ENCODE measurements around the gene ATP6V0E1. TPM values are rescaled to one million over a fixed set of nuclear protein-coding genes. Genes with fewer than 3 reads are reported as not detected.

ATP6V0E1 gene
- total RNA-seq, 1 donor from 2014 or later = 326 TPM

DNA sequence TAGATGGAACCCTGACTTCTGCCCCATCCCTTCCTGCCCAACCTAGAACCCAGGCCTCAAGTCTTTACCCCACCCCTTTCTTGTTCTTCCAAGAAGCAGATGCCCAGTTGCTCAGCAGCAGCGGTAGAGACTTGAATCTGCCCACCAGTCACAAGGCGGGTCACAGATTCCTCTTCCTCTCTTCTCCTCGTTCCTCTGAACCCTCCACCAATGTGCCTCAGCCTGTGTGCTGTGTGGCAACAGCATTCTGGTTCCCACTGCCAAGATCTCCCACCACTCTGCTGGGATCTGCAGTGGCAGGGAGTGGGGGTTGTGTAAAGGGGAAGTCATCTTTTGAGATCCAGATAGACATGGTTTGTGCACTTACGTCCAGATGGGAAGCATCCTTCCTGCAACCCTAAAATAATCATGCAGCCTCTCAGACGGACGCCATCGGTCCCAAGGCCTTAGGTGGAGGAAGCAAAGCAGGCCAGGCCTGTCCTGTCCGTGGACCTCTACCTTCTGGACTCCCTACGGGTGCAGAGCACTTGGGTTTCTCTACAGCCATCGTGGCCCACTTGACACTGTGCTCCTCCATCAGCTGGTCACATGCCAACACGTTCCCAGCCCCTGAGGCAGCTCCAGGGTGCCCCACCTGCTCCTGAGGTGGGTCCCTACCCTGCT lies 32.1 kb upstream of the ATP6V0E1 start:
- intact Hi-C loops (cut with DNase I) = no loop called here

DNA sequence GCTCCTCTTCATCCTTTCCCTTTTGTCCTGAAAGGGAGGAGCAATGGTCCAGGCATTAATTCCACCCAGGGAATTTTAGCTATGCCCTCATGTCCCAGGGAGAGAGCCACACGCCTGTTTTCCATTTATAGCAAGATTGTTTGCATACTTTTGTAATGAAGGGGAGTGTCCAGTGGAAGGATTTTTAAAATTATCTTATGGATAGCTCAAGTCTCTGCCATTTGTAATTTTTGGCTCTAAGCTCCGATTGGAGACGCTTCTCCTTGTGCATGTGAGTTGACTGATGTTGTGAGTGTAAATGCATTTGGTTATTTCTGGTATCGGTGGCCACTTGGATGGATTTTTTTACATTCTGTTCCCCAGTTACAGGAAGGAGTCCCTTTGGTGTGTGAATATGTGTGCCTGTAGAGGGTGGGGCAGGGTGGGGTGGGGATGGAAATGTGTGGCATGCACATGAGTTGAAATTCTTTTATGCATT lies 31.5 kb upstream of the ATP6V0E1 start:
- H3K4me3 ChIP-seq = no peak overlapping the region
- no peak overlapping the region for H3K27ac ChIP-seq
- no peaks in the 10 kb centered on the region for H3K9me3 ChIP-seq
- peaks cover 37% of the 10 kb centered on the region for H3K36me3 ChIP-seq
- intact Hi-C loops (cut with DNase I) = no loop called here
- TF ChIP-seq, protein P1, sequence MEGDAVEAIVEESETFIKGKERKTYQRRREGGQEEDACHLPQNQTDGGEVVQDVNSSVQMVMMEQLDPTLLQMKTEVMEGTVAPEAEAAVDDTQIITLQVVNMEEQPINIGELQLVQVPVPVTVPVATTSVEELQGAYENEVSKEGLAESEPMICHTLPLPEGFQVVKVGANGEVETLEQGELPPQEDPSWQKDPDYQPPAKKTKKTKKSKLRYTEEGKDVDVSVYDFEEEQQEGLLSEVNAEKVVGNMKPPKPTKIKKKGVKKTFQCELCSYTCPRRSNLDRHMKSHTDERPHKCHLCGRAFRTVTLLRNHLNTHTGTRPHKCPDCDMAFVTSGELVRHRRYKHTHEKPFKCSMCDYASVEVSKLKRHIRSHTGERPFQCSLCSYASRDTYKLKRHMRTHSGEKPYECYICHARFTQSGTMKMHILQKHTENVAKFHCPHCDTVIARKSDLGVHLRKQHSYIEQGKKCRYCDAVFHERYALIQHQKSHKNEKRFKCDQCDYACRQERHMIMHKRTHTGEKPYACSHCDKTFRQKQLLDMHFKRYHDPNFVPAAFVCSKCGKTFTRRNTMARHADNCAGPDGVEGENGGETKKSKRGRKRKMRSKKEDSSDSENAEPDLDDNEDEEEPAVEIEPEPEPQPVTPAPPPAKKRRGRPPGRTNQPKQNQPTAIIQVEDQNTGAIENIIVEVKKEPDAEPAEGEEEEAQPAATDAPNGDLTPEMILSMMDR (IDR thresholded peaks at IDR 0.05) = no peak
- H3K27me3 ChIP-seq = no peaks in the 10 kb centered on the region
- ATAC-seq = peak; percentile 26
- DNase-seq = no peak
- H3K4me1 ChIP-seq = no peaks in the 10 kb centered on the region

More for the DNA sequence above, 32.1 kb upstream of the ATP6V0E1 start:
- Histone ChIP-seq H3K27me3 (no peaks in the 10 kb centered on the region), H3K4me1 (no peaks in the 10 kb centered on the region), H3K4me3 (no peak overlapping the region), H3K36me3 (peaks cover 43% of the 10 kb centered on the region), H3K27ac (peak overlapping the region; percentile 17), H3K9me3 (no peaks in the 10 kb centered on the region)
- peak; percentile 62 for ATAC-seq
- DNase-seq = no peak
- TF ChIP-seq, protein P1 (IDR thresholded peaks at IDR 0.05) = no peak

DNA sequence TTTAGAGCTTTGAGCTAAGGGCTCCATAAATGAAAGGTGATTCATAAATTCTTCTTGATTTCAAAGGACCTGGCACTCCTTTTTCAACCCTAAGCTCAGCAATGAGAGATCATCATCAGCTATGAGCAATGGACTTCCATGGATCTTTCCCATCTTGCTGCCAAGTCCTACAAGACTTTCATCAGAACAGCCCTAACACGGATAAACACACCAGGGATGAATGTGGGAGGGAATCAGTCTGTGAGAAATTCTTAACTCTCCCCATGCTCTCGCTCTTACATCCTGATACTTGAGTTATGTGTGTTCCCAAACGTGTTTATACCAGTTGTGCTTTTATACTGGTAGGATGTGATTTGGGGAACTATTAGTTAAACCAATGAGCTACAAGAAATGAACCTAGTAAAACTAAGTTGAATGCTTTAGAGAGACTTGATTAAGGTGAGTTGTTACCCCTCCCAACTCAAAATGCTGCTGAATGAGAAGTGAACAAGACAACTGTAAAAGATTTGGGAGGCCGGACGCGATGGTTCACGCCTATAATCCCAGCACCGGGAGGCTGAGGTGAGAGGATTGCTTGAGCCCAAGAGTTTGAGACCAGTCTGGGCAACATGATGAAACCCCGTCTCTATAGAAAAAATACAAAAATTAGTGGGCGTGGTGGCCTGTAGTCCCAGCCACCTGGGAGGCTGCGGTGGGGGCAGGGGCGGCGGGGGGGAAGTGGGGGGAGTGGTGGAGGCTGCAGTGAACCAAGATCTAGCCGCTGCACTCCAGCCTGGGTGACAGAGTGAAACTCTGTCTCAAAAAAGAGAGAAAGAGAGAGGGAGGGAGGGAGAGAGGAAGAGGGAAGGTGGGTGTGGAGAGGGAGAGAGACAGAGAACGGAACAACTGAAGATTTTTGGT lies 29.5 kb upstream of the ATP6V0E1 start:
- peaks cover 3% of the 10 kb centered on the region for H3K4me1 ChIP-seq
- TF ChIP-seq, protein P1 (IDR thresholded peaks at IDR 0.05) = no peak
- peaks cover 22% of the 10 kb centered on the region for H3K36me3 ChIP-seq
- H3K9me3 ChIP-seq = no peaks in the 10 kb centered on the region
- intact Hi-C loops (cut with DNase I) = no loop called here
- no peaks in the 10 kb centered on the region for H3K27me3 ChIP-seq
- peak overlapping the region; percentile 36 for H3K27ac ChIP-seq
- no peak overlapping the region for H3K4me3 ChIP-seq
- ATAC-seq (no peak), DNase-seq (no peak)

DNA sequence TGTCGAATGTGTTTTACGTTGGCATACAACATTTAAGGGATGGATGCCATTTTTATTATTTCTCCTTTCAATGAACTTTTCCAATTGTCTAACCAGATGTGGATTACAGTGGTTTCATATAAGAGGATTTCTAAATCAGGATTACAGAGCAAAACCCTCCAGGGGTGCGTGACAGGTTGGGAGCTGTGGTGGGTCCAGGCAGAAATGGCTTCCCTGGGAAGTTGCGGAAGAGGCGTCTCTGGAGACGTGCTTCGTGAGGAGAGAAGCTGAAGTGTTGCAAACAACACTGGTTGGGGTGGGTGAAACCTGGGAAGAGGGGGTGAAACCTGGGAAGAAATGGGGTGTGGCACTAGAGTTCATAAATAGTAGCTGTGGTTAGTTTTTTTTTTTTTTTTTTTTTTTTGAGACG lies 28.8 kb upstream of the ATP6V0E1 start:
- Histone ChIP-seq H3K4me3 (no peak overlapping the region), H3K9me3 (no peaks in the 10 kb centered on the region), H3K27me3 (no peaks in the 10 kb centered on the region), H3K4me1 (peaks cover 6% of the 10 kb centered on the region), H3K36me3 (peaks cover 19% of the 10 kb centered on the region), H3K27ac (no peak overlapping the region)
- TF ChIP-seq, protein P1 (IDR thresholded peaks at IDR 0.05) = no peak
- intact Hi-C loops (cut with DNase I) = no loop called here
- ATAC-seq (no peak), DNase-seq (no peak)

DNA sequence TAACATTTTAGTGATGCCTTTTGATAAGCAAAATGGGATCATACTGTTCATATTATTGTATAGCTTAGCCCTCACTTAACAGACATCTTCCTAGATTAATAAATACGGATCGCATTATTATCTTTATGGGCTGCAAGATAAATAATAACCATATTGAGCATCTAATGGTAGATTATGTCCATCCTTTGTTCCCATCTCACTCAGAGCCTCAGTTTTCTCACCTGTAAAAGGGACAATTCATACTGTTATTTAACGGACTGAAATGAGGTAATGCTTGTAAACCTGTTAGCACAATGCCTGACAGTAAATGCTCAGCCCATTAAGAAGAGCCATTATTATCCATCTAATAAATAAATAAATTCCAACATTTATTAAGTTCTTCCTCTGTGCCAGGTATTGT lies 27.3 kb upstream of the ATP6V0E1 start:
- Histone ChIP-seq H3K27me3 (no peaks in the 10 kb centered on the region), H3K9me3 (no peaks in the 10 kb centered on the region), H3K27ac (no peak overlapping the region), H3K4me1 (peaks cover 12% of the 10 kb centered on the region), H3K36me3 (peaks cover 7% of the 10 kb centered on the region), H3K4me3 (no peak overlapping the region)
- DNase-seq (no peak), ATAC-seq (no peak)
- intact Hi-C loops (cut with DNase I) = no loop called here
- TF ChIP-seq, protein P1 (IDR thresholded peaks at IDR 0.05) = no peak
